AG04450 (cell line): ENCODE measurements around the gene DUSP1. TPM values are rescaled to one million over a fixed set of nuclear protein-coding genes. Genes with fewer than 3 reads are reported as not detected.

ENCODE experiments used
- CTCF ChIA-PET: fragments of 300-600, 350-600 bp; formaldehyde crosslinking; extraction: SDS; loops from one replicate; lab custom pipeline; 2022; ENCODE audit warnings: antibody characterized with exemption, inconsistent platforms; lab: Charles Lee
- POLR2A ChIA-PET: fragments of 350-600 bp; formaldehyde crosslinking; extraction: SDS; loops from one replicate; lab custom pipeline; 2021; ENCODE audit warnings: antibody characterized with exemption, inconsistent platforms; lab: Yijun Ruan, JAX
- DNase-seq: peaks from one replicate; pipeline ENCODE4 v3.0.0-alpha.2; 2011; ENCODE audit warnings: low read depth, low spot score
- H3K27ac ChIP-seq: one replicate; pipeline ENCODE4 v1.5.1; 2012; ENCODE audit warnings: low read depth, low read length, control low read depth
- H3K27me3 ChIP-seq: one replicate; pipeline ENCODE4 v1.6.0; 2012; ENCODE audit warnings: low read length; ENCODE audit not compliant: control insufficient read depth, insufficient read depth
- H3K4me3 ChIP-seq: 2 replicates; pipeline ENCODE4 v1.5.1; 2011; ENCODE audit warnings: mild to moderate bottlenecking, low read depth, low read length, control low read depth
- H3K9me3 ChIP-seq: 2 replicates; pipeline ENCODE4 v1.5.1; 2012; ENCODE audit warnings: low read length; ENCODE audit not compliant: control insufficient read depth, insufficient read depth
- polyA plus RNA-seq: library from polyadenylated mRNA; depleted of rRNA; stranded (reverse); fragments of >200 nt; gene quantifications from 2 replicates; pipeline ENCODE4 v1.2.3, GENCODE V29; 2011
- TF ChIP-seq, protein P1 (sequence below): IDR thresholded peaks from 2 replicates; pipeline ENCODE4 v1.5.1; 2011; ENCODE audit warnings: low read depth, low read length, control low read depth, inconsistent platforms

The DUSP1 gene
- polyA plus RNA-seq, 1 experiment = 98.8 TPM

DNA sequence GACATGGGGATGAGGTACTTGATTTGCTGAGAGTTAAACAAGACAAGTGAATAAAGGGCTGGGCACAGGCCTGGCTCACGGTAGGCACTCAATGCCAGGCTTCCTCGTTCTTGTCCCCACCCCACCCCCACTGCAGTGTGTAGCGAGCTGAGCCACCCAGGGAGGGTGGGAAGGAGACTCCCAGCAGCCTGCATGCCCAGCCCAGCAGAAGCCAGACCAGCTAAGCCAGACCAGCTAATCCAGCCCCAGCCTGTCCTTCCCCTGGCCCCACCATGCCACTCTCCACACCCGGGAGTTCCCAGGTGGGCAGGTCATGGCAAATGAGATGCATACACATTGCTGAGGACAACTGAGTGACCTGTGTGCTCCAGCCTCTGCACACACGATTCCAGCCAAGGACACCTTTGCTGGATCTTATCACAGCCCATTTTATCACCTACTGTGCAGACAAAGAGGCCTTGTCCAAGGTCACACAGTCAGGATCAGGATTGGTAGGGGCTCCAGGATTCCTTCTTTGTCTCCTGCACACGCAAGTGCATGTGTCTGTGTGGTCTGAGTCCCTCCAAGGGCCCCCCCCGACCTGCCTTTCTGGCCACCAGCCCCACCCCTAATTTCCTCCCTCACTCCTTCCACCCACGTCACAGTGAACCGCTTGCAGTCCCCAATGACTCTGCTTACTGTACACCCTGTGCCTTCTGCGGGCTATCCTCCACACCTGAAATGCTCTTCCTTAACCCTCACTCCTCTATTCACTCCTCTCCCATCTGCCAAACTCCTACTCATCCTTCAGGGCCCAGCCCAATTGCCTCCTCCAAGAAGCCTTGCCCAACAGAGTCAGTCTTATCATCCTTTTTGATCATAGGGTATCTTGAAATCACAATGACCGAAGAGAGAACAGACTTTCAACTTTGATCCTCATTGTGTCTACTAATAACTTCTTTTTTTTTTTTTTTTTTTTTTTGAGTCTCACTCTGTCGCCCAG, 26.6 kb downstream of the DUSP1 start:
- Histone ChIP-seq H3K9me3 (peaks cover 15% of the 10 kb centered on the region), H3K27me3 (no peaks in the 10 kb centered on the region), H3K27ac (no peak overlapping the region), H3K4me3 (no peak overlapping the region)
- TF ChIP-seq, protein P1, sequence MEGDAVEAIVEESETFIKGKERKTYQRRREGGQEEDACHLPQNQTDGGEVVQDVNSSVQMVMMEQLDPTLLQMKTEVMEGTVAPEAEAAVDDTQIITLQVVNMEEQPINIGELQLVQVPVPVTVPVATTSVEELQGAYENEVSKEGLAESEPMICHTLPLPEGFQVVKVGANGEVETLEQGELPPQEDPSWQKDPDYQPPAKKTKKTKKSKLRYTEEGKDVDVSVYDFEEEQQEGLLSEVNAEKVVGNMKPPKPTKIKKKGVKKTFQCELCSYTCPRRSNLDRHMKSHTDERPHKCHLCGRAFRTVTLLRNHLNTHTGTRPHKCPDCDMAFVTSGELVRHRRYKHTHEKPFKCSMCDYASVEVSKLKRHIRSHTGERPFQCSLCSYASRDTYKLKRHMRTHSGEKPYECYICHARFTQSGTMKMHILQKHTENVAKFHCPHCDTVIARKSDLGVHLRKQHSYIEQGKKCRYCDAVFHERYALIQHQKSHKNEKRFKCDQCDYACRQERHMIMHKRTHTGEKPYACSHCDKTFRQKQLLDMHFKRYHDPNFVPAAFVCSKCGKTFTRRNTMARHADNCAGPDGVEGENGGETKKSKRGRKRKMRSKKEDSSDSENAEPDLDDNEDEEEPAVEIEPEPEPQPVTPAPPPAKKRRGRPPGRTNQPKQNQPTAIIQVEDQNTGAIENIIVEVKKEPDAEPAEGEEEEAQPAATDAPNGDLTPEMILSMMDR = no peak
- ChIA-PET CTCF (interaction anchor here (0.7 kb wide), 1 partner anchor 27 kb away, joined by 3 read pairs; no protein-coding TSS in a partner anchor), POLR2A (no interaction called here)
- no peak for DNase-seq

DNA sequence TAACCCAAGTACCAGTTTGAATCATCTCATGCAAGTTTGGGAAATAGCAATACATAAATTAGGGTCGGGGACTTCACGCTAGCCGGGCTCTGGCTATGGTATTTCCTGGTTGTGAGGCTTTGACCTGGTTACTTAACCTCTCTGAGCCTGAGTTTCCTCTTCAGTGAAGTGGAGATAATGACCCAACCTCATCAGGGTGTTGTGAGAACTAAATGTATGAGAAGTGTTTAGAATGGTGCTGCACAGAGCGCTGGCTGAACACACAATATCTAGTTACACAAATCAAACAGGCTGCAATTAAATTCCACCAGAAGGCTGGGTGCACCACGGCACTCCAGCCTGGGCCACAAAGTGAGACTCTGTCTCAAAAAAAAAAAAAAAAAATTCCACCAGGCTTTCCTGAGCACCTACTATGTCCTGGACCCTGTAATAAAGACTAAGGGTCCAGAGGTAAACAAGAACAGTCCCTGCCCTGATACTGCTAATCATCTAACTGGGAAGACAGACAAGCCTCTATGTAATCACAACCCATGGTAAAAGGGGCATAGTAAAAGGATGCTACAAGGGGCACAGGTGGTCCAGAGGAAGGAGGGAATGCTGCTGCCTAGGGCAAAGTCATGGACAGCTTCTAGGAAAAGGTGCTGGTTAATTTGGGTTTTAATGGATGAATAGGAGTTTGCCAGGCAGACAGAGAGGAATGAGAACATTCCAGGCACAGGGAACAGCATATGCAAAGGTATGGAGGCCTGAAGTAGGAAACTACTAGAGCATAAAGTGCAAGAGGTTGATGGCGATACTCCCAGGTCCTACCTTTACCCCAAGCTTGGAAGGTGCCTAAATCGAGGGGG, 27.7 kb downstream of the DUSP1 start:
- CTCF ChIA-PET = no interaction called here
- H3K27ac ChIP-seq = no peak overlapping the region
- DNase-seq = no peak
- H3K9me3 ChIP-seq = peaks cover 9% of the 10 kb centered on the region
- no peaks in the 10 kb centered on the region for H3K27me3 ChIP-seq
- POLR2A ChIA-PET = no interaction called here
- TF ChIP-seq, protein P1 = no peak
- no peak overlapping the region for H3K4me3 ChIP-seq

DNA sequence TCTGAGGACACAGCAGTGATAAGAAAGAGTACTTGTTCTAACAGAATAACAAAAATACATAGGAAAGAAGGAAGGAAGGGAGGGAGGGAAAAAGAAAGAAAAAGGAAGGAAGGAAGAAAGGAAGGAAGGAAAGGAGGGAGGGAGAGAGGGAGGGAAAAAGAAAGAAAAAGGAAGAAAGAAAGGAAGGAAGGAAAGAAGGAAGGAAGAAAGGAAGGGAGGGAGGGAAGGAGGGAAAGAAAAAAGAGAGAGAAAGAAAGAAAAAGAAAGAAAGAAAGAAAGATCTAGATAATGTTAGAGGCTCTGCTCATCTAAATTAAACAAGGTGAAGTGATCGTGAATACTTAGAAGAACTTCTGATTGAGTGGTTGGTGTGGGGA, 29.8 kb downstream of the DUSP1 start:
- H3K4me3 ChIP-seq = no peak overlapping the region
- H3K27ac ChIP-seq = peak overlapping the region; percentile 98
- POLR2A ChIA-PET = interaction anchor here (0.7 to 2.0 kb wide), 8 partner anchors 17 to 586 kb away, joined by 3 to 25 read pairs (median 4); partner anchors contain the start of gene DUSP1
- H3K9me3 ChIP-seq = no peaks in the 10 kb centered on the region
- TF ChIP-seq, protein P1 = no peak
- CTCF ChIA-PET = interaction anchor here (0.6 to 1.4 kb wide), 4 partner anchors 17 to 29 kb away, joined by 3 to 6 read pairs (median 4); no protein-coding TSS in a partner anchor
- H3K27me3 ChIP-seq = no peaks in the 10 kb centered on the region
- no peak for DNase-seq

GRCh38 chr5:172740428-172741205, 30.4 kb downstream of the DUSP1 start:
- POLR2A ChIA-PET = interaction anchor here (0.7 to 2.0 kb wide), 9 partner anchors 18 to 587 kb away, joined by 3 to 25 read pairs (median 4); partner anchors contain the start of gene DUSP1
- H3K27me3 ChIP-seq = no peaks in the 10 kb centered on the region
- DNase-seq = peak; percentile 81
- H3K9me3 ChIP-seq = no peaks in the 10 kb centered on the region
- H3K4me3 ChIP-seq = no peak overlapping the region
- TF ChIP-seq, protein P1 = no peak
- CTCF ChIA-PET = interaction anchor here (0.6 to 1.4 kb wide), 8 partner anchors 17 to 192 kb away, joined by 3 to 6 read pairs (median 4); no protein-coding TSS in a partner anchor
- peak overlapping the region; percentile 98 for H3K27ac ChIP-seq
